HG03066 (cell line): Measurements from ENCODE around the gene PCDH15.
"Not testable (repeated sequence)": the region's sequence is repeated elsewhere in the genome, so short reads cannot be mapped to it uniquely, and the experiment has no call there.

Source experiments
- ATAC-seq: cut with Tn5 transposase; IDR thresholded peaks from one replicate; pipeline ENCODE4 v1.9.1; 2021; ENCODE audit warnings: low read depth; ENCODE audit not compliant: unreplicated experiment

The PCDH15 gene

GRCh38 chr10:54434782-54435181, 366.2 kb downstream of the PCDH15 start:
- ATAC-seq, result peak; percentile 75

GRCh38 chr10:54415483-54415882, 385.5 kb downstream of the PCDH15 start:
- no peak for ATAC-seq

- ATAC-seq, result no peak
Observed at GRCh38 chr10:54402576-54402975, 398.5 kb downstream of the PCDH15 start.

- no peak for ATAC-seq
Observed at GRCh38 chr10:54396031-54396430, 405.0 kb downstream of the PCDH15 start.

GRCh38 chr10:54394598-54394997, 406.4 kb downstream of the PCDH15 start:
- ATAC-seq, result not testable (repeated sequence)

GRCh38 chr10:54372179-54372578, 428.9 kb downstream of the PCDH15 start:
- ATAC-seq, result no peak

- no peak for ATAC-seq
Observed at GRCh38 chr10:54368984-54369383, 432.0 kb downstream of the PCDH15 start.

- no peak for ATAC-seq
Observed at GRCh38 chr10:54363390-54363789, 437.6 kb downstream of the PCDH15 start.

GRCh38 chr10:54342058-54342457, 459.0 kb downstream of the PCDH15 start:
- ATAC-seq, result no peak

- no peak for ATAC-seq
Observed at GRCh38 chr10:54335296-54335695, 465.7 kb downstream of the PCDH15 start.

- ATAC-seq, result no peak
Observed at GRCh38 chr10:54319341-54319740, 481.7 kb downstream of the PCDH15 start.

- ATAC-seq, result no peak
Observed at GRCh38 chr10:54318470-54318869, 482.6 kb downstream of the PCDH15 start.

GRCh38 chr10:54314430-54314829, 486.6 kb downstream of the PCDH15 start:
- ATAC-seq, result no peak

GRCh38 chr10:54284526-54285193, 516.4 kb downstream of the PCDH15 start:
- ATAC-seq, result no peak

- no peak for ATAC-seq
Observed at GRCh38 chr10:54282012-54282411, 519.0 kb downstream of the PCDH15 start.

- no peak for ATAC-seq
Observed at GRCh38 chr10:54266395-54266794, 534.6 kb downstream of the PCDH15 start.

- no peak for ATAC-seq
Observed at GRCh38 chr10:54262726-54263125, 538.3 kb downstream of the PCDH15 start.

- ATAC-seq, result no peak
Observed at GRCh38 chr10:54259104-54259503, 541.9 kb downstream of the PCDH15 start.

- no peak for ATAC-seq
Observed at GRCh38 chr10:54234832-54235231, 566.2 kb downstream of the PCDH15 start.

GRCh38 chr10:54203401-54203800, 597.6 kb downstream of the PCDH15 start:
- ATAC-seq, result no peak

GRCh38 chr10:54198051-54198450, 603.0 kb downstream of the PCDH15 start:
- ATAC-seq, result no peak

GRCh38 chr10:54194806-54195205, 606.2 kb downstream of the PCDH15 start:
- no peak for ATAC-seq

- no peak for ATAC-seq
Observed at GRCh38 chr10:54159924-54160323, 641.1 kb downstream of the PCDH15 start.
